Ishikawa (cell line): ENCODE measurements around the gene DNM2.

Source experiments
- NFIC ChIP-seq: IDR thresholded peaks from 2 replicates; pipeline ENCODE4 v1.6.1; 2012
- REST ChIP-seq: IDR thresholded peaks from 2 replicates; pipeline ENCODE4 v1.6.1; 2012; ENCODE audit warnings: low read depth, mild to moderate bottlenecking

GRCh38 chr19:10670182-10670581 lies 47.7 kb upstream of the DNM2 start:
- TF ChIP-seq NFIC (no peak), REST (no peak)
